Transverse colon (tissue), 4 donors: ENCODE results near the gene TMTC2. TPM values are rescaled to one million over a fixed set of nuclear protein-coding genes. Genes with fewer than 3 reads are reported as not detected.

Source experiments
- DNase-seq: peaks from one replicate; pipeline ENCODE4 v3.0.0-alpha.2; 2019
- H3K27ac ChIP-seq, 4 donors: fragments of 200-600 bp; sonication (generic); 2 replicates each; pipeline ENCODE4 v1.5.1; 2016 to 2018; ENCODE audit warnings: inconsistent platforms in 4 of 4
- H3K27me3 ChIP-seq: fragments of 200-600 bp; sonication (generic); 2 replicates; pipeline ENCODE4 v1.5.1; 2017; ENCODE audit warnings: inconsistent platforms
- H3K36me3 ChIP-seq, 4 donors: fragments of 200-600 bp; sonication (generic); 2 replicates each; pipeline ENCODE4 v1.5.1; 2017 to 2019; ENCODE audit warnings: inconsistent platforms in 4 of 4
- H3K4me1 ChIP-seq, 4 donors: fragments of 200-600 bp; sonication (generic); 2 replicates each; pipeline ENCODE4 v1.5.1; 2017 to 2020; ENCODE audit warnings: inconsistent platforms in 4 of 4
- H3K4me3 ChIP-seq, 4 donors: fragments of 200-600 bp; sonication (generic); 1 replicate in 1 of 4; 2 replicates in 3 of 4; pipeline versions ENCODE4 v1.5.1 to v1.6.1; 2017 to 2019; ENCODE audit warnings: inconsistent platforms in 4 of 4
- H3K9me3 ChIP-seq, 2 donors: fragments of 200-600 bp; sonication (generic); 2 replicates each; pipeline ENCODE4 v1.5.1; 2017 to 2019; ENCODE audit warnings: inconsistent platforms in 2 of 2
- EP300 ChIP-seq: sonication (generic); formaldehyde crosslinking; IDR thresholded peaks from one replicate; pipeline ENCODE4 v1.6.1; 2017; ENCODE audit warnings: antibody characterized with exemption, low read depth
- POLR2A ChIP-seq: fragments of 450-650 bp; IDR thresholded peaks from one replicate; pipeline ENCODE4 v1.6.1; 2016; ENCODE audit warnings: antibody characterized with exemption, mild to moderate bottlenecking, moderate library complexity
- POLR2AphosphoS5 ChIP-seq, 3 donors: sonication (generic); formaldehyde crosslinking; IDR thresholded peaks; one replicate each; pipeline ENCODE4 v1.6.1; 2016; ENCODE audit warnings: antibody characterized with exemption in 3 of 3
- WGBS, 2 donors: methylation state at CpG; one replicate each; pipeline ENCODE4 v1.1.5; 2018; ENCODE audit warnings: low coverage in 1 of 2; 5-methylcytosine and 5-hydroxymethylcytosine counted together
- in situ Hi-C, 4 donors: fragments of 200-750 bp; cut with MboI; loops; one replicate each; pipeline versions ENCODE4 v1.15.0 to v1.15.1; 2017; ENCODE audit warnings: low sequenced_read_pairs in 3 of 4, low pct_ligation_motif_present in 1 of 4, low pct_unique_long_range_greater_than_20kb in 1 of 4
- intact Hi-C: fragments of 100-400 bp; cut with DNase I; formaldehyde crosslinking; loops from one replicate; pipeline ENCODE4 v1.15.1; 2023; ENCODE audit warnings: low total_unique reads
- total RNA-seq, 4 donors: library from RNA; depleted of rRNA; stranded (reverse); fragments of >200 nt; gene quantifications; one replicate each; pipeline ENCODE4 v1.1.0, GENCODE V29; 2016
- TF ChIP-seq, protein P1 (sequence below), 5 experiments: fragments of 200-600 bp in 3 of 5; fragments of 450-650 bp in 2 of 5; sonication (generic) in 3 of 5; IDR thresholded peaks; 1 replicate in 2 of 5; 2 replicates in 3 of 5; pipeline ENCODE4 v1.5.1; 2016 to 2017; ENCODE audit warnings: antibody characterized with exemption in 5 of 5, inconsistent platforms in 3 of 5, mild to moderate bottlenecking in 2 of 5, moderate library complexity in 1 of 5

TMTC2 gene
- total RNA-seq, 4 donors from 2014 or later = 11.3 to 19.8 (median 17.1) TPM

DNA sequence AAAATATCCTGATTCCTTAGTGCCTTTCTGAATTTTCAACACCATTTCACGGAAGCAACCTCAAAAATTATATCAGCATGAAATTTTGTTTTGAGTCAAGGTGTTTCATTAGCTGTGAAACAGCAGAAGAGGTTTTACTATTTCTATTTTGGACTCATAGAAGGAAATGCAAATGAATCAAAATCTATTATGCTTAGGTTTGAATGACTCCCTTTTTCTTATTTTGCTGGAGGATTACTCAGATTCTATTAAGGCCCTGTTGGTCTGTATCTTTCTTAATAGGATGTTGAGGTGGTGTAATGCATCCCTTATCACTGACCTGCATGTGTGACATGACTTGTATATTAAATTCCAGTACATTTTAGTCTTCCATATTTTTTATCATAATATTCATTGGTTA, 165.8 kb downstream of the TMTC2 start:
- intact Hi-C loops (no loop called here), in situ Hi-C loops (no loop called here)
- Histone ChIP-seq H3K9me3 (no peaks in the 10 kb centered on the region), H3K4me1 (peaks cover 0 to 6% (median 0%) of the 10 kb centered on the region in 4 donors), H3K27ac (no peak overlapping the region), H3K36me3 (no peaks in the 10 kb centered on the region), H3K4me3 (no peak overlapping the region), H3K27me3 (no peaks in the 10 kb centered on the region)
- 79 to 83% methylated on average over 1 of the region's 1 CpG for WGBS, 2 donors
- no peak for DNase-seq
- TF ChIP-seq, protein P1, sequence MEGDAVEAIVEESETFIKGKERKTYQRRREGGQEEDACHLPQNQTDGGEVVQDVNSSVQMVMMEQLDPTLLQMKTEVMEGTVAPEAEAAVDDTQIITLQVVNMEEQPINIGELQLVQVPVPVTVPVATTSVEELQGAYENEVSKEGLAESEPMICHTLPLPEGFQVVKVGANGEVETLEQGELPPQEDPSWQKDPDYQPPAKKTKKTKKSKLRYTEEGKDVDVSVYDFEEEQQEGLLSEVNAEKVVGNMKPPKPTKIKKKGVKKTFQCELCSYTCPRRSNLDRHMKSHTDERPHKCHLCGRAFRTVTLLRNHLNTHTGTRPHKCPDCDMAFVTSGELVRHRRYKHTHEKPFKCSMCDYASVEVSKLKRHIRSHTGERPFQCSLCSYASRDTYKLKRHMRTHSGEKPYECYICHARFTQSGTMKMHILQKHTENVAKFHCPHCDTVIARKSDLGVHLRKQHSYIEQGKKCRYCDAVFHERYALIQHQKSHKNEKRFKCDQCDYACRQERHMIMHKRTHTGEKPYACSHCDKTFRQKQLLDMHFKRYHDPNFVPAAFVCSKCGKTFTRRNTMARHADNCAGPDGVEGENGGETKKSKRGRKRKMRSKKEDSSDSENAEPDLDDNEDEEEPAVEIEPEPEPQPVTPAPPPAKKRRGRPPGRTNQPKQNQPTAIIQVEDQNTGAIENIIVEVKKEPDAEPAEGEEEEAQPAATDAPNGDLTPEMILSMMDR (IDR thresholded peaks at IDR 0.05) = no peak
- no peak for TF ChIP-seq POLR2AphosphoS5 (IDR thresholded peaks at IDR 0.05)
- TF ChIP-seq EP300 = no peak
- TF ChIP-seq POLR2A = no peak

DNA sequence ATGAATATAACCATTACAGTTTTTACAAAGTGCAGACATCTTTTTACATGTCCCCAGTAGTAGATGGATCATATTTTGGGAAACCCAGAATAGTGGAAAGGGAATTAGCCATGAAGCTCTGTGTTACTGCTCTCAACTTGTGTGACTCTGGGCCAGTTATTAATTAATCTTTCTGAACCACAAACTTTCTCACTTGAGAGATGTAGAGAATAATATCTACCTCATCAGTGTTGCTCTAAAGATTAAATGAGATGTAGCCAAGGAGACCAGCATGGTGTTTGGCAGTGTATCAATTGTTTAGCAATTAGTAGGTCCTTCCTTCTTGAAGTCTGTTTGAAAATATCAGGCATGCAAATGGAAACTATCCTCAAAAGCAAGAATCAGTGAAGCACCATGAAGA, 169.2 kb downstream of the TMTC2 start:
- intact Hi-C loops = no loop called here
- Histone ChIP-seq H3K4me1 (peaks cover 0 to 13% (median 0%) of the 10 kb centered on the region in 4 donors), H3K36me3 (no peaks in the 10 kb centered on the region), H3K4me3 (no peak overlapping the region), H3K27ac (no peak overlapping the region), H3K9me3 (no peaks in the 10 kb centered on the region), H3K27me3 (no peaks in the 10 kb centered on the region)
- no peak for DNase-seq
- TF ChIP-seq, protein P1 (IDR thresholded peaks at IDR 0.05) = no peak
- no peak for TF ChIP-seq POLR2A
- in situ Hi-C loops = no loop called here

- Histone ChIP-seq H3K27me3 (no peaks in the 10 kb centered on the region), H3K4me1 (peaks cover 0 to 19% (median 1%) of the 10 kb centered on the region in 4 donors), H3K4me3 (no peak overlapping the region), H3K27ac (no peak overlapping the region), H3K9me3 (no peaks in the 10 kb centered on the region), H3K36me3 (no peaks in the 10 kb centered on the region)
- intact Hi-C loops (no loop called here), in situ Hi-C loops (no loop called here)
- DNase-seq = no peak
- TF ChIP-seq, protein P1 (IDR thresholded peaks at IDR 0.05) = no peak
- no peak for TF ChIP-seq POLR2A
- TF ChIP-seq EP300 = no peak
- no peak for TF ChIP-seq POLR2AphosphoS5 (IDR thresholded peaks at IDR 0.05)
- WGBS, 2 donors = 81% methylated on average over 7 of the region's 7 CpGs; no CpG with 5 or more reads in 1 of the 2 donors
Observed at GRCh38 chr12:82857276-82857675, 170.6 kb downstream of the TMTC2 start.

DNA sequence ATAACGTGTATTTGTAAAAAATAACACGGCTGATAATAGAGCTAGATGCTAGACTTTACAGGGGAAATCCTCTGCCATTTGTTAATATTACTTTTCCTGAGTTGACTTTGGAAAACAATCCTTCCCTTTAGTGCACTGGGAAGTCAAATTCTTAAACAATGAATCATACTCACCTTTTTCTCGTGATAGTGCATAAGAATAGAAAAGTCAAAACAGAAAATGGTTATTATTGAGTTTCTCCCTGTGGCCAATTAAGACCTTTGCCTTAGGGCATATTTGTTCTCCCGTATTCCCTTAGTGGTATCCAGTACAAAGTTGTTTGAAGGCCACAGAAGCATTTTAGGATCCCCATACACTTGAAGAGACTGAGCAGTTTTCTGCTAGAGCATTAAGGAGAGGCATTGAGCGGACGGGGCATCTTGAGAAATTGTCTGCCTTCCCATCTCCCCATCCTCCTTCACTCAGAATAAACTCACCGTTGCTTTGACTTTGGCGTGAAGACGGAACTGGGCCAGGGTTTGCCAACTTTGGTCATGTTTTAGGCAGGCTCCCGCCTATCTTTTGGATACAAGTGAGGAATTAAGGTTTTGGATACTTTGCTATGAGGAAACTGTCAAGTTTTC, 171.3 kb downstream of the TMTC2 start:
- no peak for DNase-seq
- intact Hi-C loops (no loop called here), in situ Hi-C loops (no loop called here)
- Histone ChIP-seq H3K9me3 (no peaks in the 10 kb centered on the region), H3K27ac (no peak overlapping the region), H3K4me1 (peaks cover 0 to 21% (median 3%) of the 10 kb centered on the region in 4 donors), H3K27me3 (no peaks in the 10 kb centered on the region), H3K36me3 (no peaks in the 10 kb centered on the region), H3K4me3 (no peak overlapping the region)
- TF ChIP-seq POLR2A (no peak), EP300 (no peak), POLR2AphosphoS5 (IDR thresholded peaks at IDR 0.05) (no peak)
- TF ChIP-seq, protein P1 (IDR thresholded peaks at IDR 0.05) = no peak
- WGBS, 2 donors = 84 to 85% methylated on average over 9 to 10 of the region's 10 CpGs
